H1 (cell line): ENCODE results near the gene TRIM27. TPM values are rescaled to one million over a fixed set of nuclear protein-coding genes. Genes with fewer than 3 reads are reported as not detected.

ENCODE experiments used
- CTCF ChIP-seq, 3 experiments: IDR thresholded peaks; 1 replicate in 2 of 3; 2 replicates in 1 of 3; pipeline versions ENCODE4 v1.5.1 to v1.6.1; 2011; ENCODE audit warnings: low read length in 3 of 3, mild to moderate bottlenecking in 3 of 3, inconsistent platforms in 2 of 3, low read depth in 1 of 3, moderate library complexity in 1 of 3; ENCODE audit not compliant: insufficient read depth in 1 of 3; ENCODE audit errors: control extremely low read depth in 1 of 3
- GTF2F1 ChIP-seq: IDR thresholded peaks from 2 replicates; pipeline ENCODE4 v1.6.1; 2012; ENCODE audit warnings: low read depth, low read length, improper control_type of control experiment, borderline replicate concordance
- POLR2A ChIP-seq, 2 experiments: IDR thresholded peaks; 1 replicate in 1 of 2; 2 replicates in 1 of 2; pipeline ENCODE4 v1.6.1; 2011; ENCODE audit warnings: low read depth in 2 of 2, low read length in 2 of 2, mild to moderate bottlenecking in 2 of 2; ENCODE audit errors: control extremely low read depth in 1 of 2
- POU5F1 ChIP-seq: IDR thresholded peaks from 2 replicates; pipeline ENCODE4 v1.6.1; 2011; ENCODE audit warnings: low read depth, mild to moderate bottlenecking, low read length, moderate library complexity
- polyA plus RNA-seq, 7 experiments: library from polyadenylated mRNA; depleted of rRNA in 3 of 7; stranded (reverse) in 5 of 7; unstranded in 2 of 7; fragments of >200 nt in 5 of 7; fragments of 200-250 nt in 2 of 7; gene quantifications; 1 replicate in 5 of 7; 2 replicates in 1 of 7; 4 replicates in 1 of 7; pipeline versions ENCODE4 v1.2.1 to v1.2.3, GENCODE V29; 2011 to 2013; ENCODE audit warnings: missing spikeins in 2 of 7, mixed read lengths in 2 of 7
- total RNA-seq: library from RNA; stranded (reverse); fragmentation: NEBNext Ultra II Directional; extraction: Animal tissue kit (Norgen Biotek cat#: 25700); gene quantifications from 2 replicates; pipeline ENCODE4 v1.2.1, GENCODE V29; 2021

The TRIM27 gene
- total and polyA plus RNA-seq, 2 of the 8 experiments (the other 6 are each of a cell fraction or from before 2014, with no cell fraction given) = 76.4 to 85.9 TPM

- TF ChIP-seq CTCF (IDR thresholded peaks at IDR 0.05; ENCODE audit: control extremely low read depth in 1 of 3, insufficient read depth in 1 of 3, low read depth in 1 of 3, low read length in 3 of 3) = no peak
- TF ChIP-seq POU5F1 = no peak
- TF ChIP-seq POLR2A (IDR thresholded peaks at IDR 0.05; ENCODE audit: control extremely low read depth in 1 of 2, low read depth in 2 of 2, low read length in 2 of 2) = no peak
- no peak for TF ChIP-seq GTF2F1
Observed at GRCh38 chr6:28898710-28898965, 25.1 kb downstream of the TRIM27 start (continued).
